ENCODE results near the gene SGK2. TPM values are rescaled to one million over a fixed set of nuclear protein-coding genes. Genes with fewer than 3 reads are reported as not detected.

The SGK2 gene
- total RNA-seq, 4 donors from 2014 or later, result 1.8 to 13.6 (median 5.3) TPM

DNA sequence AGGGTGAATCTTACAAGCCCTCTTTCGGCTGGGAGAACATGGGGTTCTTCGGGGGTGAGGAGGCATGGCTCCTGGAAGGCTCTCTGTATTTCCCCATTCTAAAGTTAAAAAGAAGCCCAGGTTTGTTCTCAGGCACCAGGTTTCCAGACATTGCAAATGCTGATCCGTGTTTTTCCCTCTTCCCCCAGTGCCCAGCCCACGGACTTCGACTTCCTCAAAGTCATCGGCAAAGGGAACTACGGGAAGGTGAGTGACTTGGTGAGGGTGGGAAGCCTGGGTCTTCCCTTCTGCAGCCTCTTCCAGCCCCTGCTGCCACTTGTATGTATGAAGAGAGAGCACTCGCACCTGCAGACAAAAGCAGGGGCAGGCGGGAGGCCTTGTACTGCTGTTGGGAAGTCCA is 8.7 kb downstream of the SGK2 start:
- intact Hi-C loops (cut with DNase I; ENCODE audit: low total_unique reads), result no loop called here
- no peak overlapping the region for H3K4me3 ChIP-seq (ENCODE audit: low read depth, poor library complexity, severe bottlenecking)
- DNase-seq (ENCODE audit: low spot score in 2 of 2), result no peak
- 93 to 94% methylated on average over 9 of the region's 9 CpGs for WGBS, 2 donors
- TF ChIP-seq, protein P1, sequence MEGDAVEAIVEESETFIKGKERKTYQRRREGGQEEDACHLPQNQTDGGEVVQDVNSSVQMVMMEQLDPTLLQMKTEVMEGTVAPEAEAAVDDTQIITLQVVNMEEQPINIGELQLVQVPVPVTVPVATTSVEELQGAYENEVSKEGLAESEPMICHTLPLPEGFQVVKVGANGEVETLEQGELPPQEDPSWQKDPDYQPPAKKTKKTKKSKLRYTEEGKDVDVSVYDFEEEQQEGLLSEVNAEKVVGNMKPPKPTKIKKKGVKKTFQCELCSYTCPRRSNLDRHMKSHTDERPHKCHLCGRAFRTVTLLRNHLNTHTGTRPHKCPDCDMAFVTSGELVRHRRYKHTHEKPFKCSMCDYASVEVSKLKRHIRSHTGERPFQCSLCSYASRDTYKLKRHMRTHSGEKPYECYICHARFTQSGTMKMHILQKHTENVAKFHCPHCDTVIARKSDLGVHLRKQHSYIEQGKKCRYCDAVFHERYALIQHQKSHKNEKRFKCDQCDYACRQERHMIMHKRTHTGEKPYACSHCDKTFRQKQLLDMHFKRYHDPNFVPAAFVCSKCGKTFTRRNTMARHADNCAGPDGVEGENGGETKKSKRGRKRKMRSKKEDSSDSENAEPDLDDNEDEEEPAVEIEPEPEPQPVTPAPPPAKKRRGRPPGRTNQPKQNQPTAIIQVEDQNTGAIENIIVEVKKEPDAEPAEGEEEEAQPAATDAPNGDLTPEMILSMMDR (IDR thresholded peaks at IDR 0.05), result no peak
- no peak for TF ChIP-seq POLR2A (IDR thresholded peaks at IDR 0.05)

GRCh38 chr20:43568706-43569105 is 9.9 kb downstream of the SGK2 start:
- TF ChIP-seq, protein P1 (IDR thresholded peaks at IDR 0.05), result no peak
- no peak for TF ChIP-seq POLR2A (IDR thresholded peaks at IDR 0.05)
- intact Hi-C loops (cut with DNase I; ENCODE audit: low total_unique reads), result no loop called here
- DNase-seq (ENCODE audit: low spot score in 2 of 2), result no peak
- WGBS, 2 donors, result 83 to 97% methylated on average over 4 of the region's 4 CpGs
- no peak overlapping the region for H3K4me3 ChIP-seq (ENCODE audit: low read depth, poor library complexity, severe bottlenecking)

GRCh38 chr20:43569282-43569681 is 10.5 kb downstream of the SGK2 start:
- no peak overlapping the region for H3K4me3 ChIP-seq (ENCODE audit: low read depth, poor library complexity, severe bottlenecking)
- 89 to 90% methylated on average over 10 of the region's 10 CpGs for WGBS, 2 donors
- no peak for DNase-seq (ENCODE audit: low spot score in 2 of 2)
- no peak for TF ChIP-seq POLR2A (IDR thresholded peaks at IDR 0.05)
- TF ChIP-seq, protein P1 (IDR thresholded peaks at IDR 0.05), result no peak
- intact Hi-C loops (cut with DNase I; ENCODE audit: low total_unique reads), result no loop called here

DNA sequence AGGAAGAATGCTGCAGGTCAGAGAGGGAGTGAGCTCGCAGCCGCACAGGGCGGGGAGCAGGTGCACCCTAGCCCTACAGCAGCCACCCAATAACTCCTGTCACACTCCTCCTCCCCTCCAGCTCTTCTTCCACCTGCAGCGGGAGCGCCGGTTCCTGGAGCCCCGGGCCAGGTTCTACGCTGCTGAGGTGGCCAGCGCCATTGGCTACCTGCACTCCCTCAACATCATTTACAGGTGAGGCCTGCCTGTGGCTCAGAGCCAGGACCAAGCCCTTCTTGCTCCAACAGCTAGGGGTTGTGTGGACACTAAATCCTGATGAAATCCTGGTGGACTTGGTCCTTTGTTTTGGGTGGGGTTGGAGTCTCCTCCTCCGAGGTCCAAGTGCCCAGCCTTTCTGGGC is 11.7 kb downstream of the SGK2 start:
- intact Hi-C loops (cut with DNase I; ENCODE audit: low total_unique reads), result no loop called here
- no peak overlapping the region for H3K4me3 ChIP-seq (ENCODE audit: low read depth, poor library complexity, severe bottlenecking)
- DNase-seq (ENCODE audit: low spot score in 2 of 2), result no peak
- TF ChIP-seq POLR2A (IDR thresholded peaks at IDR 0.05), result no peak
- TF ChIP-seq, protein P1 (IDR thresholded peaks at IDR 0.05), result no peak
- 78 to 81% methylated on average over 10 of the region's 10 CpGs for WGBS, 2 donors

DNA sequence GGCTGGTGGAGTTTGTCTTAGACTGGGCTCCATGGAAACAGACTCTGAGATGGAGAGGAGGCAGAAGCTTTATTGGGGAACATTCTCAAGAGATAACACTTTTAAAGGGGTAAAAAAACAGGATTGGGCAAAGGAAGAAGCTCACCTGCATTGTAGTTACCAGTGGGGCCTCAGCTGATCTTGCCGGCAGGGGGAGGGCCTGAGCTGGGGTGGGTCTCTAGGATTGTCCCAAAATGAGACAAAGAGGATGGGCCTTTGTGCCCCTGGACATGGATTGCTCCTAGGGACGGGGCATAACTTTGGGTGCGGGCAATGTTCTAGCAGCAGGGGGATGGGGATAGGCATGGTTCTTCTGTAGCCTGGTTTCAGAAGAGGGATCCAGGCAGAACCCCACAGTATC is 12.5 kb downstream of the SGK2 start:
- WGBS, 2 donors, result 94 to 98% methylated on average over 3 of the region's 3 CpGs
- intact Hi-C loops (cut with DNase I; ENCODE audit: low total_unique reads), result no loop called here
- DNase-seq (ENCODE audit: low spot score in 2 of 2), result no peak
- H3K4me3 ChIP-seq (ENCODE audit: low read depth, poor library complexity, severe bottlenecking), result no peak overlapping the region
- TF ChIP-seq, protein P1 (IDR thresholded peaks at IDR 0.05), result no peak
- no peak for TF ChIP-seq POLR2A (IDR thresholded peaks at IDR 0.05)

DNA sequence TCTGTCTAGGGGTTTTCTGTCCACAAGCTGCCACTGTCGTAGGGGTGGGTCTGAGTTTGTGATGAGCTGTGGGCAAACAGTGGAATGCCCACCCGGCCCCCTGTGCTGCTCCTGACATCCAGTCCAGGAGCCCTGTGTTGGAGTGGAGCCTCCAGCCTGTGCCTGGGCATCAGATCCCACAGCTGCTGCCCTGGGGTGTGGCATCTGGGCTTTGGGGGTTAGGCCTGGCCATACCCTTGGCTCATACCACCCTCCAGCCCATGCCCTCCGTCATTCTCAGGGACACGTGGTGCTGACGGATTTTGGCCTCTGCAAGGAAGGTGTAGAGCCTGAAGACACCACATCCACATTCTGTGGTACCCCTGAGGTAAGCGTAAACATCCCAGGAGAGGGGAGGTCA is 12.9 kb downstream of the SGK2 start:
- no peak overlapping the region for H3K4me3 ChIP-seq (ENCODE audit: low read depth, poor library complexity, severe bottlenecking)
- intact Hi-C loops (cut with DNase I; ENCODE audit: low total_unique reads), result no loop called here
- DNase-seq (ENCODE audit: low spot score in 2 of 2), result no peak
- TF ChIP-seq, protein P1 (IDR thresholded peaks at IDR 0.05), result no peak
- TF ChIP-seq POLR2A (IDR thresholded peaks at IDR 0.05), result no peak
- WGBS, 2 donors, result 82 to 88% methylated on average over 6 of the region's 6 CpGs
